ENCODE measurements around the gene COX6A1. TPM values are rescaled to one million over a fixed set of nuclear protein-coding genes. Genes with fewer than 3 reads are reported as not detected.
A peak's percentile ranks its signal among the peaks of the same experiment; 100 is the strongest.

The COX6A1 gene
- total RNA-seq, 2 donors from 2014 or later = 291 to 437 TPM

DNA sequence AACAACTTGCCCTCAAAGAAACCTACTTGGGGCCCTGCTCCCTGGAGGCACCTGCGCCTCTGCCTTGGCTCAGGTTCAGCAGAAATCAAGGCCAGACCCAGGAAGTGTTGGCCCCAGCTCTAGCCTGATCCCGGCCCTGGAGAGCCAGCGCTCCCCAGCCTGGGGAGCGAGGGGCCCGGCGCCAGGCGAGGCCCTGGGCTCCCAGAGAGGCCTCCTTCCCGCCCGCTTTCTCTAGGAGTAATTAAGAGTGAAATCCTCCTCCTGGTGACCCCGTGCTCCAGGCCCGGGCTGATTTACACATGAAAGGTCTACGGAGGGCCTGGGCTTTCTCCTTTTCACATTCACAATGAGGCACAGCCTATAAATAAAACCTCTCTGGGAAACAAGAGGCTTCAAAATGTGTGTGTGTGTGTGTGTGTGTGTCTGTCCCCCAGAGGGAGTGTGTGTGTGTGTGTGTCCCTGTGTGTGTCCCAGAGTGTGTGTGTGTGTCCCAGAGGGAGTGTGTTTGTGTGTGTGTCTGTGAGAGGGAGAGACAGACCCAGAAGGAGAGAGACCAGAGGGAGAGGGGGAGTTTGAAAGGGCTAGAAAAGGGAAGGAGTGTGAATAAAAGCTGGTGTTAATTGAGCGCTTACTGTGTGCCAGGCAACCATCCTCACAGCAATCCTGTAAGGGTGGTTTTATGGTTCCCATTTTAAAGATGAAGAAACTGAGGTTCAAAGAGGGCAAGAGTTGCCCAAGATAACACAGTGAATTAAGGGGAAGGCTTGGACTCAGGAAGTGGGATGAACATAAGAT, 23.8 kb upstream of the COX6A1 start:
- Mint-ChIP-seq H3K4me1 (no peaks in the 10 kb centered on the region), H3K4me3 (no peak overlapping the region), H3K9me3 (no peaks in the 10 kb centered on the region), H3K36me3 (ENCODE audit: low read depth) (no peaks in the 10 kb centered on the region), H3K27me3 (peaks cover 14% of the 10 kb centered on the region), H3K27ac (no peak overlapping the region)
- no peak for ATAC-seq (replicated peaks)

DNA sequence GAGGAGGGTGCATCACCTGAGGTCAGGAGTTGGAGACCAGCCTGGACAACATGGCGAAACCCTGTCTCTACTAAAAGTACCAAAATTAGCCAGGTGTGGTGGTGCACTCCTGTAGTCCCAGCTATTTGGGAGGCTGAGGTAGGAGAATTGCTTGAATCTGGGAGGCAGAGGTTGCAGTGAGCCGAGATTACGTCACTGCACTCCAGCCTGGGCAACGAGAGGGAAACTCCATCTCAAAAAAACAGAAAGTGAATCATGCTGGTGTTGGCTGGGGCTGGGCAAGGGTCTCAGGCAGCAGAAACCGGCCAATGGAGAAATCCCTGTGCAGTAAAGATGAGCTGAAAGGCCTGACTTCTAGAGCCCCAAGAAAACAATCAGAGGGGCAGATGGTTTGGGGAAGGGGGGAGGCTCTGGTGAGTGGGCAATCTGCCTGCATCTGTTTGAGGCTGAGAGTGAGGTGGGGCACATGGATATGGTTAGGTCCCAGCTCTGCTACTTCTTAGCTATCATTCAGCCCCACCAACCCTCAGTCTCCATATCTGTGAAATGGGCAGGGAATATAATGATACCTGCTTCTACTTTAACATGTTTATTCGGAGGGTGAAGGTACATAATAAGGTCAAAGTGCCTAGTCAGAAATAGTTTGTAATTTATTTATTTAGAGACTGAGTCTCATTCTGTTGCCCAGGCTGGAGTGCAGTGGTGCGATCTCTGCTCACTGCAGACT, 21.3 kb upstream of the COX6A1 start:
- no peak overlapping the region for H3K4me3 Mint-ChIP-seq
- H3K27me3 Mint-ChIP-seq = peaks cover 14% of the 10 kb centered on the region
- no peaks in the 10 kb centered on the region for H3K9me3 Mint-ChIP-seq
- H3K36me3 Mint-ChIP-seq (ENCODE audit: low read depth) = no peaks in the 10 kb centered on the region
- H3K4me1 Mint-ChIP-seq = no peaks in the 10 kb centered on the region
- no peak for ATAC-seq (replicated peaks)
- no peak overlapping the region for H3K27ac Mint-ChIP-seq

DNA sequence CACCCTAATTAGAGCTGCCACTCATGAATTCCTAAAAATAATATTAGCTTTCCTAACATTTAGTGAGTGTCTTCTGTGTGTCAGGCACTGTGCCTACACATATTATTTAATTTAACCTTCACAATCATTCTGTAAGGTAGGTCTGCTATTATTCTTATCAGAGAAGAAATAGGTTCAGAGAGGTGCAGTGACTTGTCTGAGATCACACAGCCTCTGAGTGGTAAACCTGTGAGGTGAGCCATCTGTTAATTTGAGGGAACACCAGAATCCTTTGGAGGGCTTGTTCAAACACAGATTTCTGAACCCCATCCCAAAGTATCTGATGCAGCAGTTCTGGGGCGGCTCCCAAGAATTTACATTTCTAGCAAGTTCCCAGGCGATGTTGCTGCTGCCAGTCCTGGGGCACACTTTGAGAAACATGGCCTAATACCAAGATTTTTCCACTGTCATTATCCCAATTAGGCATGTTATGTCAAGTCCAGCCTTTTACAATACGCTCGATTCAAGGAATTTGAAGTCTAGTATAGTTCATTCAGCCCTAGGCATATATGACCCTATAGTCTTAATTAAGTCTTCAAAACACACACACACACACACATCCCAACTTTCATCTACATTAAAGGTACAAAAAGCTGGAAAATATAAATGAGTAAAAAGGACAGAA, 19.9 kb upstream of the COX6A1 start:
- peaks cover 8% of the 10 kb centered on the region for H3K27me3 Mint-ChIP-seq
- ATAC-seq (replicated peaks) = no peak
- no peaks in the 10 kb centered on the region for H3K9me3 Mint-ChIP-seq
- no peaks in the 10 kb centered on the region for H3K4me1 Mint-ChIP-seq
- no peaks in the 10 kb centered on the region for H3K36me3 Mint-ChIP-seq (ENCODE audit: low read depth)
- H3K4me3 Mint-ChIP-seq = no peak overlapping the region
- no peak overlapping the region for H3K27ac Mint-ChIP-seq

GRCh38 chr12:120421701-120422100, 16.2 kb upstream of the COX6A1 start:
- Mint-ChIP-seq H3K27me3 (peaks cover 3% of the 10 kb centered on the region), H3K36me3 (ENCODE audit: low read depth) (no peaks in the 10 kb centered on the region), H3K9me3 (no peaks in the 10 kb centered on the region), H3K4me1 (no peaks in the 10 kb centered on the region), H3K27ac (no peak overlapping the region), H3K4me3 (no peak overlapping the region)
- no peak for ATAC-seq (replicated peaks)

- no peaks in the 10 kb centered on the region for H3K27me3 Mint-ChIP-seq
- no peak for ATAC-seq (replicated peaks)
- H3K36me3 Mint-ChIP-seq (ENCODE audit: low read depth) = no peaks in the 10 kb centered on the region
- H3K4me3 Mint-ChIP-seq = no peak overlapping the region
- no peaks in the 10 kb centered on the region for H3K9me3 Mint-ChIP-seq
- H3K27ac Mint-ChIP-seq = no peak overlapping the region
- H3K4me1 Mint-ChIP-seq = no peaks in the 10 kb centered on the region
Observed at GRCh38 chr12:120422892-120423456, 14.9 kb upstream of the COX6A1 start.

- H3K4me3 Mint-ChIP-seq = no peak overlapping the region
- peaks cover 5% of the 10 kb centered on the region for H3K4me1 Mint-ChIP-seq
- H3K9me3 Mint-ChIP-seq = no peaks in the 10 kb centered on the region
- no peak overlapping the region for H3K27ac Mint-ChIP-seq
- H3K27me3 Mint-ChIP-seq = no peaks in the 10 kb centered on the region
- ATAC-seq (replicated peaks) = no peak
- no peaks in the 10 kb centered on the region for H3K36me3 Mint-ChIP-seq (ENCODE audit: low read depth)
Observed at GRCh38 chr12:120425797-120426196, 12.1 kb upstream of the COX6A1 start.

DNA sequence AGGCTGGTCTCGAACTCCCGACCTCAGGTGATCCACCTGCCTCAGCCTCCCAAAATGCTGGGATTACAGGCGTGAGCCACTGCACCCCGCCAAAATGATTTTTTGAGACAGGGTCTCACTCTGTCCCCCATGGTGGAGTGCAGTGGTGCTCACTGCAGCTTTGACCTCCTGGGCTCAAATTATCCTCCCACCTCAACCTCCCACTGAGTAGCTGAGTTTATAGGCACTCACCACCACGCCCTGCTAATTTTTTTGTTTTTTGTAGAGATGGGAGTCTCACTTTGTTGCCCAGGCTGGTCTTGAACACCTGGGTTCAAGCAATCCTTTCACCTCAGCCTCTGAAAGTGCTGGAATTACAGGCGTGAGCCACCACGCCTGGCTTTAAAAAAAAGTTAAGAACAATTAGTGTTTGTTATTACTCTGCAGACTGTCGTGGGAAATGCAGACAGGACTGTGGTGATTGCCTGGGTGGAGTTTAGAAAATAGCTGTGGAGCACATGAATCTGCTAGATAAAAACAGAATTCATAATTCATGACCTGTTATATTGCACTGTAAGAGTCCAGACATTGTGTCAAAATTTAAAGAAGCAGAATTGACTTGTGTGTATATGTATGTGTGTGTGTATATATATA, 9.2 kb upstream of the COX6A1 start:
- no peak overlapping the region for H3K4me3 Mint-ChIP-seq

DNA sequence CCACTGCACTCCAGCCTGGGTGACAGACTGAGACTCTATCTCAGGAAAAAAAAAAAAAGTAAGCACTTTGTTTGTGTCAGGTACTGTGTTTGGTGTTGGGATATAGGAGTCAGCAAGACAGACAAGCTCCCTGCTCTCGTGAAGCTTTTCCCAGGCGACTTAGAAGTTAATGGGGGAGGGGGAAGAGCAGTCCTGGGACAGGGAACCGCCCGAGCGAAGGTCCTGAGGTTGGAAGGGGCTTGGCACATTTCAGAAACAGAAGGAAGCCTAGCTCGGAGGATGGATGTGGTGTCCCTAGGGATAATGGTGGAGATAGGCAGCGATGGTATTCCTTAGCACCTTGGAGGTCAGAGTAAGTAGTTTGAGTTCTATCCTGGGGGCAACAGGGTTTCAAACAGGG, 8.5 kb upstream of the COX6A1 start:
- H3K4me1 Mint-ChIP-seq = peaks cover 5% of the 10 kb centered on the region
- no peaks in the 10 kb centered on the region for H3K36me3 Mint-ChIP-seq (ENCODE audit: low read depth)
- no peaks in the 10 kb centered on the region for H3K9me3 Mint-ChIP-seq
- ATAC-seq (replicated peaks) = no peak
- H3K27me3 Mint-ChIP-seq = no peaks in the 10 kb centered on the region
- H3K27ac Mint-ChIP-seq = no peak overlapping the region
- H3K4me3 Mint-ChIP-seq = no peak overlapping the region

More for the DNA sequence above, 9.2 kb upstream of the COX6A1 start:
- Mint-ChIP-seq H3K9me3 (no peaks in the 10 kb centered on the region), H3K4me1 (peaks cover 5% of the 10 kb centered on the region), H3K27me3 (no peaks in the 10 kb centered on the region), H3K36me3 (ENCODE audit: low read depth) (no peaks in the 10 kb centered on the region), H3K27ac (no peak overlapping the region)
- ATAC-seq (replicated peaks) = no peak

- no peak overlapping the region for H3K4me3 Mint-ChIP-seq
- H3K9me3 Mint-ChIP-seq = no peaks in the 10 kb centered on the region
- peaks cover 3% of the 10 kb centered on the region for H3K36me3 Mint-ChIP-seq (ENCODE audit: low read depth)
- no peak overlapping the region for H3K27ac Mint-ChIP-seq
- H3K27me3 Mint-ChIP-seq = no peaks in the 10 kb centered on the region
- no peak for ATAC-seq (replicated peaks)
- H3K4me1 Mint-ChIP-seq = peaks cover 5% of the 10 kb centered on the region
Observed at GRCh38 chr12:120432772-120433525, 5.0 kb upstream of the COX6A1 start.

DNA sequence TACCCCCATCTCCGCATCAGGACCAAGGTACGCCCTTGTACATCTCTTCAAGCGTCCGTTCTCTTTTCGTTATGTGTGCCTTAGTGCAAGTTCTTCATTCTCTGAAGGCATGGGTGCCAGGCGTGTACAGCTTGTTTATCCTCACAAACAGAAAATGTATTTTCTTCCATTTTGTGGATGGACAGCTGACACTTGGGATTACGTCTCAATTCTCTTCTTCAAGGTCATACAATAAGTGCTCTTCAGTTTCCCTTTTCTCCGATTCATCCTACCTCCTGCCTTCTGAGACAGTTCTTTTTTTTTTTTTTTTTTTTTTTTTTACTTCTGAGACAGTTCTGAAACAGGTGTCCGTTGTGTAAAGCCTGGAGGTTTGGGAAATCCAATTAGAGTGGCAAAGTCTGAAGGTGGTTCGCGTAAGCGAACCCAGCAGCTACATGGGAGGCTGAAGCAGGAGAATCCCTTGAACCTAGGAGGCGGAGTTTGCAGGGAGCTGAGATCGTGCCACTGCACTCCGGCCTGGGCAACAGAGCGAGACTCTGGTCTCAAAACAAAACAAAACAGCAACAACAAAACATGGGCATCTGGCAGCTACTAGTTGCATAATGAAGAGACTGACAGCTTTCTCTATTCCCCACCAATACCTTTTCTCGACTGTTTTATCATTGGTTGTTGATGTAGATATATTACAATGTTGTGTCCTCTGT, 734 bp downstream of the COX6A1 start:
- ATAC-seq (replicated peaks) = peak; percentile 0
- Mint-ChIP-seq H3K36me3 (ENCODE audit: low read depth) (peaks cover 56% of the 10 kb centered on the region), H3K27ac (peak overlapping the region; percentile 92), H3K4me3 (peak overlapping the region; percentile 99), H3K9me3 (no peaks in the 10 kb centered on the region), H3K27me3 (no peaks in the 10 kb centered on the region), H3K4me1 (no peaks in the 10 kb centered on the region)

- H3K36me3 Mint-ChIP-seq (ENCODE audit: low read depth) = peaks cover 67% of the 10 kb centered on the region
- no peaks in the 10 kb centered on the region for H3K4me1 Mint-ChIP-seq
- H3K27me3 Mint-ChIP-seq = no peaks in the 10 kb centered on the region
- peak; percentile 30 for ATAC-seq (replicated peaks)
- H3K27ac Mint-ChIP-seq = peak overlapping the region; percentile 28
- no peaks in the 10 kb centered on the region for H3K9me3 Mint-ChIP-seq
- peak overlapping the region; percentile 99 for H3K4me3 Mint-ChIP-seq
Observed at GRCh38 chr12:120439646-120440247, 1.8 kb downstream of the COX6A1 start.

- Mint-ChIP-seq H3K27ac (no peak overlapping the region), H3K27me3 (no peaks in the 10 kb centered on the region), H3K4me1 (peaks cover 7% of the 10 kb centered on the region), H3K9me3 (no peaks in the 10 kb centered on the region), H3K4me3 (peak overlapping the region; percentile 99), H3K36me3 (ENCODE audit: low read depth) (peaks cover 93% of the 10 kb centered on the region)
- no peak for ATAC-seq (replicated peaks)
Observed at GRCh38 chr12:120444676-120445075, 6.8 kb downstream of the COX6A1 start.

All from activated T-helper 17 cell treated with anti-CD3 and anti-CD28 coated beads, Interleukin-2, amount 50 U/mL, for 72 hours (primary cell).